CD4-positive, alpha-beta T cell treated with Interleukin-4 for 4 hours (primary cell): ENCODE measurements around the gene PHF13.
"Not testable (repeated sequence)": the region's sequence is repeated elsewhere in the genome, so short reads cannot be mapped to it uniquely, and the experiment has no call there.

Experiments used
- DNase-seq: peaks from one replicate; pipeline ENCODE4 v3.0.0-alpha.2; 2020

The PHF13 gene

DNA sequence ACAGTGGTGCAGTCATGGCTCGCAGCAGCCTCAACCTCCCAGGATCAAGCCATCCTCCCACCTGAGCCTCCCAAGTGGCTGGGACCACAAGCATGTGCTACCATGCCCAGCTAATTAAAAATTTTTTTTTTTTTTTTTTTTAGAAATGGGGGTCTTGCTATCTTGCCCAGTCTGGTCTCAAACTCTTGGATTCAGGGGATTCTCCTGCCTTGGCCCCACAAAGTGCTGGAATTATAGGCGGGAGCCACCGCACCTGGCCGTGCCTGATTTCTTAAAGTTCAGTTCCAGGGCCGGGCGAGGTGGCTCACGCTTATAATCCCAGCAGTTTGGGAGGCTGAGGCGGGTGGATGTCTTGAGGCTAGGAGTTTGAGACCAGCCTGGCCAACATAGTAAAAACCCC lies 17.5 kb downstream of the PHF13 start:
- no peak for DNase-seq

DNA sequence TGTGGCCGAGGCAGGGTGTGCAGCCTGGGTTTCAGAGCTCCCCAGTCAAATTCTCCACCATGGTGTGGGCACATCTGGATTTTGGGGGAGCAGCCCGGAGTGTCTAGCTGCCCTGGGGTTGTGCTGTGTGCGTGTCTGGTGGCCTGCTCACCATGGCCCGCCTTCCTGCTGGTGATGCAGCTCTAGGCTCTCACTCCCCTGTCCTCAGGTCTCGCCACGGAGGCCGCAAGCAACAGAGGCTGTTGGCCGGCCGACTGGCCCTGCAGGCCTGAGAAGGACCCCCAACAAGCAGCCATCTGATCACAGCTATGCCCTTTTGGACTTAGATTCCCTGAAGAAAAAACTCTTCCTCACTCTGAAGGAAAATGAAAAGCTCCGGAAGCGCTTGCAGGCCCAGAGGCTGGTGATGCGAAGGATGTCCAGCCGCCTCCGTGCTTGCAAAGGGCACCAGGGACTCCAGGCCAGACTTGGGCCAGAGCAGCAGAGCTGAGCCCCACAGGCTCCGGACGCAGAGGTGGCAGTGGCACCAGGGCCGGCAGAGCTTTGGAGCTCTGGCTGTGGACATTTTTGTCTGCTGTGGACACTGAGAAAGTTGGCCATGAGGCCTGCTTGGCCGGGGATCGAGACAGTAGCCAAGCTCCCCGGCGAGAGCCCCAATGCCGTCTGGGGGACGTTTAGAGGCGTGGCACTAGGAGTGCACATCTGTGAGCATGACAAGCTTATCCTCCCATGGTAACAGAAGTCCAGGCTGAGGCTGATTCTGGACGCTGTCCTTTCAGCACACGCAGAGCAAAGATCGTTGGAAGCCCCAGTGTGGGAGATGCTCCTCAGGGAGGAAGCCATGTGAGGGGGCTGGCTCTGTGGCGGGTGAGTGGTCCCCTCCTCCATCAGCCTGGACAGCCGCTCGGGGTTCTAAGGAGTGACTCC lies 19.3 kb downstream of the PHF13 start:
- no peak for DNase-seq

GRCh38 chr1:6634371-6635052 lies 21.0 kb downstream of the PHF13 start:
- DNase-seq: peak; percentile 34

- no peak for DNase-seq
These were observed 21.8 kb downstream of the PHF13 start for GRCh38 chr1:6635161-6635909.

DNA sequence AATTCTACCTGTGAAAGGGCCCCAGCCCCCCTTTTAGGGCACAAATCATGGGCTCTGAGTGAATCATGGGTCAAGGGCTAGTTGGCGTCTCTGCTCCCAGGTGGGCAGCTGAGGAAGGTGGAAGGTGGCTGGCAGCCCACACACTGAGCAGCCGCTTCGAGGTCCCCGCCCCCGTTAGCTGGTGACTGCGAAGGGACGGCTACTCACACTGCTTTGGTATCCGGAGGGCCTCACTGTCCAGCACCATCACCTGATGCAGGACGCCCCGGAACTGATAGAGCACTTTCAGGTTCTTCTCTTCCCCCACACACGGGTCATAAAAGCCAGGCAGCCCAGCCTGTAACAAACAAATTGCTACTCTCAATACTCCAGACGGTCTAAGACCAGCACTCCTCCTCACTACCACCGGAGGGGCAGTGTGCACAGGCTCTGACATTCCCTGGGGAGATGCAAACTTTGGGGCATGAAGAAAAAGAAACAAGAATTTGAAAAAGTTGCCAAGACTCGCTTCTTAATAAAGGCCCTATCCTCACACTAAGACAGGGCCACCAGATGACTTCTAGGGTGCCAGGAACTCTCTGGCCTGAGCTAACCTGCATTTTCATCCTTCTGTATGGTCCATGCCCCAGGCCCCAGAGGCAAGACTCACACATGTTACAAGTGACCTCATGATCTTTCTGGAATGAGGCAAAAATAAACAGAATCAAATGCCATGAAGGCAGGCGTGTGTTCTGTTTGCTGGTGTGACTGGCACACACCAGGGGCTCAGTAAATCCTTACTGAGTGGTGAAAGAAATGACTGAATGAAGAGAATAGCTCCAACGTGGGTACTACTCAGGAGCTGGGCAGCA lies 22.6 kb downstream of the PHF13 start:
- no peak for DNase-seq

GRCh38 chr1:6636778-6637177 lies 23.2 kb downstream of the PHF13 start:
- not testable (repeated sequence) for DNase-seq

GRCh38 chr1:6637770-6638169 lies 24.2 kb downstream of the PHF13 start:
- no peak for DNase-seq

- DNase-seq: no peak
These were observed 24.7 kb downstream of the PHF13 start for GRCh38 chr1:6638226-6638625.

GRCh38 chr1:6640867-6641266 lies 27.3 kb downstream of the PHF13 start:
- not testable (repeated sequence) for DNase-seq

GRCh38 chr1:6645018-6645417 lies 31.5 kb downstream of the PHF13 start:
- DNase-seq: no peak

DNA sequence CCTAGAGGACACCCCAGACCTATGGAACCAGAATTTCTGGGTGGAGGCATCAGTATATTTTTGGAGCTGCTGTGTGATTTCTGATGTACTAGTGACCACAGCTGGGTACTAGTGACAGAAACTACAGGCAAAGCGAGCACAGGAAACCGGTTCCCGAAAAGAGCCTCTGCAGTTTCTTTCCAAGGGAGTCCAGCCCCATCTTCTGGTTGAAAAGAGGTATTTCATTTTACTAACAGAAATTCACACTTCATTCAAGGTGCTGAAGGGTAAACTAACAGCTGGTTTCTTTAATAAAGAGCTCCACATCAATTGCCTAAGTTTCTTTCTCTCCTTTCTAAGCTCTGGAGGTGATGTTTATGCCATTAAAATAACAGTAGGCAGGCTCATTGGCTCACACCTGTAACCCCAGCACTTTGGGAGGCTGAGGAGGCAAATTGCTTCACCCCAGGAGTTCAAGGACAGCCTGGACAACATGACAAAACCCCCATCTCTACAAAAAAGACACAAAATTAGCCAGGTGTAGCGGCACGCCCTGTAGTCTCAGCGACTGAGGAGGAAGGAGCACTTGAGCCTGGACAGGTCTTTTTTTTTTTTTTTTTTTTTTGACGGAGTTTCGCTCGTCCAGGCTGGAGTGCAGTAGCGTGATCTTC lies 33.1 kb downstream of the PHF13 start:
- peak; percentile 58 for DNase-seq

- no peak for DNase-seq
These were observed 35.0 kb downstream of the PHF13 start for GRCh38 chr1:6648556-6648955.

- DNase-seq: no peak
These were observed 38.4 kb downstream of the PHF13 start for GRCh38 chr1:6651909-6652308.

DNA sequence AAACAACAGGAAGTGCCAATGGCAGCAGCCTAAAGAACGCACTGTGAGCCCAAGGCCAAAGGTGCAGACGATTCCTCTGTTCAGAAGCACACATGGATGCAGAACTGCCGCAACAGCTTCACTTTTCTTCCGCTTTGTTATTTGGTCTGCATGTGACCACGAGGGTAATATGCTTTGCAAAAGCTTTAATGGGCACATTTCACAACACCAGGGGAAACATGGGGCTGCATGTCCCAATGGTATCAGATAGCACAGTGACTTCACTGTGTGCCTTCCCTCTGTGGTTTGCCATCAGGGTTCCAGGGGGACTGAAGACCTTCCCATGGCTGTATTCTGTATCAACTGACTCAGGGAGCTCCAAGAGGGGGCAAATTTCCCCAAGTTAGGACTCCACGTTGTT lies 39.5 kb downstream of the PHF13 start:
- no peak for DNase-seq

- DNase-seq: no peak
These were observed 40.1 kb downstream of the PHF13 start for GRCh38 chr1:6653436-6654290.

DNA sequence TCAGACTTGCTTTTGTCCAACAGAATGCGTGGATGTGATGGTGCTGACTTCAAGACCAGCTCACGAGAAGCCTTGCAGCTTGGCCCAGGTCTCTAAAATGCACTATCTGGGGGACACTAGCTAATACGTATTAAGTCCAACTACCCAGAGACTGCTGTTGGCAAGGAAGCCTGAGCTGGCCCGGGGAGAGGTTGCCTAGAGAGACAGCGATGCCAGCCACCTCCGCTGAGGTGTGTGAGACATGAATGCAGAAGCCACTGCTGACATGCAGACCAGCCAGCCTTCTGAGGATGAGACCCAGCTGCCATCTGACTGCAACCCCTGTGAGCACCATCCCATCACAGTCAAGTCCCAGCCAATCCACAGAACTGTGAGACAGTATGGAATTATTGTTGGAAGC lies 43.6 kb downstream of the PHF13 start:
- no peak for DNase-seq

GRCh38 chr1:6658359-6659060 lies 45.0 kb downstream of the PHF13 start:
- no peak for DNase-seq

- DNase-seq: no peak
These were observed 47.0 kb downstream of the PHF13 start for GRCh38 chr1:6660415-6661049.

DNA sequence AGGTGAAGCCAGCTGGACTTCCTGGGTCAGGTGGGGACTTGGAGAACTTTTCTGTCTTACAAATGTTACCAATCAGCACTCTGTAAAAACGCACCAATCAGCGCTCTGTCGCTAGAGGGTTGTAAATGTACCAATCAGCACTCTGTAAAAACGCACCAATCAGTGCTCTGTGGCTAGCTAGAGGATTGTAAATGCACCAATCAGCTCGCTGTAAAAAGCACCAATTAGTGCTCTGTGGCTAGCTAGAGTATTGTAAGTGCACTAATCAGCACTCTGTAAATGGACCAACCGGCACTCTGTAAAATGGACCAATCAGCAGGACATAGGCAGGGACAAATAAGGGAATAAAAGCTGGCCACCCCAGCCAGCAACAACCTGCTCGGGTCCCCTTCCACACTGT lies 48.9 kb downstream of the PHF13 start:
- DNase-seq: not testable (repeated sequence)

DNA sequence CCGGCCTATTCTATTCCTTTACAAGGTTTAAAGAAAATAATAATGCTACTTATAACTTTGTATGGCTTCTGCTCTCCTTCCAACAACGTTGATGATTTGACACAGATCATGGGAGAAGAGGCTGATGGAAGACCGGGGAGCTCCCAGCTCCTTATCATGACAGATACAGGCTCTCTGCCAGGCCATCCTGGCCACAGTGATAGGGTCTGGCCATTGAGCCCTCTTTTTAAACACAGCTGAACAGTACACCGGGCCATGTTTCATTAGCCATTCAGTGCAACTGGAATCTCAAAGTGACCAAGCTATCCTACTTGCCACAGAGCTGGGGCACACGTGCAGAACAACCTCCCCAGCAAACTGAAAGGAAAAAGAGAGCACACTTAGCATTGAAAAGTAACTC lies 53.2 kb downstream of the PHF13 start:
- no peak for DNase-seq
